Measurements from ENCODE around the gene C1QTNF8. TPM values are rescaled to one million over a fixed set of nuclear protein-coding genes. Genes with fewer than 3 reads are reported as not detected.

Gene C1QTNF8
- total and polyA plus RNA-seq, 4 donors, result not detected

DNA sequence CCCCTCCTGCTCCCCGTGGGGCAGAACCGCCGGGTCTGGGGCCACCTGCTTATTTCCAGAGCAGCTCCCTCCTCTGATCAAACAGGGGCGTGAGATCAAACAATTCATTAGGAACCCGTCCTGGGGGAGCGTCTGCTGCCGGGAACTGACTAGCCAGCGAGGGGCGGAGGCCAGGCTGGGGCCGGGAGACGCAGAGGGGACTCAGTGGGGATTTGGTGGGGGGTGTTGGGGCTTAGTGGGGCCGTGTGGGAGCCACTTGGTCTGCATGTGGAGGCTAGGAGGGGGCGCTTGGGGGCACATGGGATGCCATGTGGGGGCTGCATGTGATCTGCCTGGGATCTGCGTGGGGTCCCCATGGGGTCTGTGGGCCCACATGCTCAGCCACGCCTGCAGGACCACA is 36.4 kb upstream of the C1QTNF8 start (continued):
- TF ChIP-seq, protein P1, sequence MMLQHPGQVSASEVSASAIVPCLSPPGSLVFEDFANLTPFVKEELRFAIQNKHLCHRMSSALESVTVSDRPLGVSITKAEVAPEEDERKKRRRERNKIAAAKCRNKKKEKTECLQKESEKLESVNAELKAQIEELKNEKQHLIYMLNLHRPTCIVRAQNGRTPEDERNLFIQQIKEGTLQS (IDR thresholded peaks at IDR 0.05), result no peak
- TF ChIP-seq JUND (IDR thresholded peaks at IDR 0.05), result no peak
- TF ChIP-seq TAF1 (conservative IDR thresholded peaks at IDR 0.05), result no peak
- TF ChIP-seq EGR1 (IDR thresholded peaks at IDR 0.05; ENCODE audit: low read depth in 2 of 2), result no peak
- no peak for TF ChIP-seq GABPA (IDR thresholded peaks at IDR 0.05 in 1 of 2, conservative IDR thresholded peaks at IDR 0.05 in 1 of 2)
- no peak for TF ChIP-seq FOXA2 (IDR thresholded peaks at IDR 0.05)
- TF ChIP-seq HNF4G (IDR thresholded peaks at IDR 0.05), result no peak
- TF ChIP-seq RAD21 (IDR thresholded peaks at IDR 0.05), result no peak
- TF ChIP-seq, protein P2, sequence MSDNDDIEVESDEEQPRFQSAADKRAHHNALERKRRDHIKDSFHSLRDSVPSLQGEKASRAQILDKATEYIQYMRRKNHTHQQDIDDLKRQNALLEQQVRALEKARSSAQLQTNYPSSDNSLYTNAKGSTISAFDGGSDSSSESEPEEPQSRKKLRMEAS (IDR thresholded peaks at IDR 0.05), result no peak
- no peak for TF ChIP-seq FOXA1 (IDR thresholded peaks at IDR 0.05)
- TF ChIP-seq YY1 (IDR thresholded peaks at IDR 0.05), result no peak
- no peak for TF ChIP-seq NR2F2 (IDR thresholded peaks at IDR 0.05)

DNA sequence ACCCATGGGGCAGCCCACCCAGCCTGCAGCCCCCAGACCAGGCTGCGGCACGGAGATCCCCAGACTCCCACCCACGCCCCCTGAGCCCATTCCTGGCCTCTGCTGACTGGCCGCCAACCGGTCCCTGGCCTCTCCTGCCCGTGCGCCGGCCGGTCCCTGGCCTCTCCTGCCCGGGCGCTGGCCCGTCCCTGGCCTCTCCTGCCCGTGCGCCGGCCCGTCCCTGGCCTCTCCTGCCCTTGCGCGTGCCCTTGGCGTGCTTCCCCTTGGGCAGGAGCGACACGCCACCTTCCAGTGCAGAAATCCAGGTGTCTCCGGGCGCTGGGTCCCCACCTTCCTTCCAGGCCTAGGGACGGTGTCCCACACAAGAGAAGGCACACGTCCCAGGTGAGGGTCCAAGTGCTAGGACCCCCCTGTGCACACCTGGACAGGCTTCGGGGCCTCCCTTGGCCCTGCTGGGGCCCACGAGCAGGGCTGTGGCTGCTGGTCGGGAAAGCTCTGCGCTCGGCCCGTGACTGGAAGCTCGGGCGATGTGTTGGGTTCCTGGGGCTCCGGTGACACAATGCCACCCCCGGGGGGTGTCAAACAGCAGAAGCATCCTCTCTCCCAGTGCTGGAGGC is 35.4 kb upstream of the C1QTNF8 start:
- TF ChIP-seq, protein P2 (IDR thresholded peaks at IDR 0.05), result no peak
- TF ChIP-seq, protein P1 (IDR thresholded peaks at IDR 0.05), result no peak
- TF ChIP-seq GABPA (IDR thresholded peaks at IDR 0.05 in 1 of 2, conservative IDR thresholded peaks at IDR 0.05 in 1 of 2) (no peak), YY1 (IDR thresholded peaks at IDR 0.05) (no peak), SP1 (IDR thresholded peaks at IDR 0.05) (no peak), FOXA2 (IDR thresholded peaks at IDR 0.05) (no peak)
- TF ChIP-seq, protein P3, sequence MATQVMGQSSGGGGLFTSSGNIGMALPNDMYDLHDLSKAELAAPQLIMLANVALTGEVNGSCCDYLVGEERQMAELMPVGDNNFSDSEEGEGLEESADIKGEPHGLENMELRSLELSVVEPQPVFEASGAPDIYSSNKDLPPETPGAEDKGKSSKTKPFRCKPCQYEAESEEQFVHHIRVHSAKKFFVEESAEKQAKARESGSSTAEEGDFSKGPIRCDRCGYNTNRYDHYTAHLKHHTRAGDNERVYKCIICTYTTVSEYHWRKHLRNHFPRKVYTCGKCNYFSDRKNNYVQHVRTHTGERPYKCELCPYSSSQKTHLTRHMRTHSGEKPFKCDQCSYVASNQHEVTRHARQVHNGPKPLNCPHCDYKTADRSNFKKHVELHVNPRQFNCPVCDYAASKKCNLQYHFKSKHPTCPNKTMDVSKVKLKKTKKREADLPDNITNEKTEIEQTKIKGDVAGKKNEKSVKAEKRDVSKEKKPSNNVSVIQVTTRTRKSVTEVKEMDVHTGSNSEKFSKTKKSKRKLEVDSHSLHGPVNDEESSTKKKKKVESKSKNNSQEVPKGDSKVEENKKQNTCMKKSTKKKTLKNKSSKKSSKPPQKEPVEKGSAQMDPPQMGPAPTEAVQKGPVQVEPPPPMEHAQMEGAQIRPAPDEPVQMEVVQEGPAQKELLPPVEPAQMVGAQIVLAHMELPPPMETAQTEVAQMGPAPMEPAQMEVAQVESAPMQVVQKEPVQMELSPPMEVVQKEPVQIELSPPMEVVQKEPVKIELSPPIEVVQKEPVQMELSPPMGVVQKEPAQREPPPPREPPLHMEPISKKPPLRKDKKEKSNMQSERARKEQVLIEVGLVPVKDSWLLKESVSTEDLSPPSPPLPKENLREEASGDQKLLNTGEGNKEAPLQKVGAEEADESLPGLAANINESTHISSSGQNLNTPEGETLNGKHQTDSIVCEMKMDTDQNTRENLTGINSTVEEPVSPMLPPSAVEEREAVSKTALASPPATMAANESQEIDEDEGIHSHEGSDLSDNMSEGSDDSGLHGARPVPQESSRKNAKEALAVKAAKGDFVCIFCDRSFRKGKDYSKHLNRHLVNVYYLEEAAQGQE (IDR thresholded peaks at IDR 0.05), result no peak
- 73% methylated on average over 35 of the region's 35 CpGs for WGBS
- H3K36me3 ChIP-seq (ENCODE audit: control insufficient read depth in 4 of 4, insufficient read depth in 3 of 4, low read depth in 1 of 4, low read length in 3 of 4), result no peaks in the 10 kb centered on the region
- no peaks in the 10 kb centered on the region for H3K9me3 ChIP-seq (ENCODE audit: control insufficient read depth in 4 of 4, low read length in 3 of 4)
- H3K27me3 ChIP-seq (ENCODE audit: control insufficient read depth in 4 of 4, insufficient read depth in 4 of 4, low read length in 3 of 4), result no peaks in the 10 kb centered on the region
- no peak overlapping the region for H3K9ac ChIP-seq (ENCODE audit: low read depth in 1 of 2, low read length in 2 of 2)
- H3K4me3 ChIP-seq (ENCODE audit: low read depth in 1 of 3, low read length in 3 of 3), result no peak overlapping the region
- no peak overlapping the region for H3K27ac ChIP-seq (ENCODE audit: low read depth in 1 of 2, low read length in 2 of 2)
- H3K4me1 ChIP-seq (ENCODE audit: control insufficient read depth in 4 of 4, insufficient read depth in 4 of 4, low read length in 3 of 4), result peaks cover 12 to 48% (median 32%) of the 10 kb centered on the region in 4 donors
- no peak for DNase-seq (ENCODE audit: low spot score)

DNA sequence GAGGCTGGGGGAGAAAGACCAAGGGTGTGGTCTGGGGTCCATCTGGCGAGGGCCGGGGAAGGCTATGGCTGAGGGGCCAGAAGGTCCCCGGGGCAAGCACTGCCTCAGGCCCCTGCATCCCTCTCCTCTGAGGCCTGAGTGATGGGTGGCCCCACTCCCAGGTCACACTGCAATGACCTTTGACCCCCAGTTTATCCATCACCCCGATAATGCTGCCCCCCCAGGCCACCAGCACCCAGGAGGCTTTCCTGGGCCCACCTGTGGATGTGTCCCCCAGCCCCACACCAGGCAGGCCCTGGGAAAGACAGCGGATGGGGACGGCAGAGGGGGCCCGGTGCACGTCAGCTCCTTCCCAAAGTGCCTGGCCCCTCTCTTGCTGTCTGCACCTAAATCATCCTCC is 34.3 kb upstream of the C1QTNF8 start:
- H3K27me3 ChIP-seq (ENCODE audit: control insufficient read depth in 4 of 4, insufficient read depth in 4 of 4, low read length in 3 of 4), result no peaks in the 10 kb centered on the region
- TF ChIP-seq RAD21 (IDR thresholded peaks at IDR 0.05), result no peak
- TF ChIP-seq, protein P3 (IDR thresholded peaks at IDR 0.05), result no peak
- no peak for TF ChIP-seq TAF1 (conservative IDR thresholded peaks at IDR 0.05)
- no peak for TF ChIP-seq HNF4A (conservative IDR thresholded peaks at IDR 0.05)
- peaks cover 8 to 39% (median 24%) of the 10 kb centered on the region in 4 donors for H3K4me1 ChIP-seq (ENCODE audit: control insufficient read depth in 4 of 4, insufficient read depth in 4 of 4, low read length in 3 of 4)
- H3K4me3 ChIP-seq (ENCODE audit: low read depth in 1 of 3, low read length in 3 of 3), result no peak overlapping the region
- no peaks in the 10 kb centered on the region for H3K9me3 ChIP-seq (ENCODE audit: control insufficient read depth in 4 of 4, low read length in 3 of 4)
- WGBS, result 85% methylated on average over 8 of the region's 8 CpGs
- no peak overlapping the region for H3K9ac ChIP-seq (ENCODE audit: low read depth in 1 of 2, low read length in 2 of 2)
- no peak for DNase-seq (ENCODE audit: low spot score)
- no peaks in the 10 kb centered on the region for H3K36me3 ChIP-seq (ENCODE audit: control insufficient read depth in 4 of 4, insufficient read depth in 3 of 4, low read depth in 1 of 4, low read length in 3 of 4)
- H3K27ac ChIP-seq (ENCODE audit: low read depth in 1 of 2, low read length in 2 of 2), result no peak overlapping the region

Measured in liver (tissue), 9 donors.